ENCODE results near the gene UBAC2. TPM values are rescaled to one million over a fixed set of nuclear protein-coding genes. Genes with fewer than 3 reads are reported as not detected.

UBAC2 gene
- total and polyA plus RNA-seq, 2 donors (not counting 1 experiment from before 2014, with no cell fraction given), result 32.4 to 87.4 TPM

- Histone ChIP-seq H3K9me3 (ENCODE audit: control insufficient read depth, insufficient read depth, low read depth, low read length) (no peaks in the 10 kb centered on the region), H3K27me3 (ENCODE audit: control insufficient read depth, insufficient read depth, low read length) (no peaks in the 10 kb centered on the region), H3K9ac (ENCODE audit: insufficient read depth, low read length) (no peak overlapping the region), H3K27ac (ENCODE audit: insufficient read depth, low read length) (no peak overlapping the region), H3K79me2 (ENCODE audit: control insufficient read depth, insufficient read depth, low read length) (no peaks in the 10 kb centered on the region), H3K4me2 (ENCODE audit: extremely low read depth, insufficient read depth, low read length) (no peak overlapping the region), H4K20me1 (ENCODE audit: control insufficient read depth, extremely low read depth, insufficient read depth, low read length) (no peaks in the 10 kb centered on the region), H3K4me3 (replicated peaks in 1 of 4; ENCODE audit: control extremely low read depth in 1 of 4, insufficient read depth in 1 of 4, low read depth in 3 of 4, low read length in 4 of 4) (no peak overlapping the region), H3K36me3 (ENCODE audit: control insufficient read depth, insufficient read depth, low read length) (no peaks in the 10 kb centered on the region), H3K4me1 (ENCODE audit: control insufficient read depth, extremely low read depth, insufficient read depth, low read length) (no peaks in the 10 kb centered on the region), H2AFZ (ENCODE audit: low read length) (no peak overlapping the region)
- no peak for DNase-seq (ENCODE audit: low read depth in 2 of 2)
- TF ChIP-seq, protein P1, sequence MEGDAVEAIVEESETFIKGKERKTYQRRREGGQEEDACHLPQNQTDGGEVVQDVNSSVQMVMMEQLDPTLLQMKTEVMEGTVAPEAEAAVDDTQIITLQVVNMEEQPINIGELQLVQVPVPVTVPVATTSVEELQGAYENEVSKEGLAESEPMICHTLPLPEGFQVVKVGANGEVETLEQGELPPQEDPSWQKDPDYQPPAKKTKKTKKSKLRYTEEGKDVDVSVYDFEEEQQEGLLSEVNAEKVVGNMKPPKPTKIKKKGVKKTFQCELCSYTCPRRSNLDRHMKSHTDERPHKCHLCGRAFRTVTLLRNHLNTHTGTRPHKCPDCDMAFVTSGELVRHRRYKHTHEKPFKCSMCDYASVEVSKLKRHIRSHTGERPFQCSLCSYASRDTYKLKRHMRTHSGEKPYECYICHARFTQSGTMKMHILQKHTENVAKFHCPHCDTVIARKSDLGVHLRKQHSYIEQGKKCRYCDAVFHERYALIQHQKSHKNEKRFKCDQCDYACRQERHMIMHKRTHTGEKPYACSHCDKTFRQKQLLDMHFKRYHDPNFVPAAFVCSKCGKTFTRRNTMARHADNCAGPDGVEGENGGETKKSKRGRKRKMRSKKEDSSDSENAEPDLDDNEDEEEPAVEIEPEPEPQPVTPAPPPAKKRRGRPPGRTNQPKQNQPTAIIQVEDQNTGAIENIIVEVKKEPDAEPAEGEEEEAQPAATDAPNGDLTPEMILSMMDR (conservative IDR thresholded peaks at IDR 0.05 in 1 of 2, IDR thresholded peaks at IDR 0.05 in 1 of 2; ENCODE audit: low read depth in 1 of 2, low read length in 2 of 2), result no peak
- no peak for TF ChIP-seq EZH2 (IDR thresholded peaks at IDR 0.05; ENCODE audit: low read length, missing control alignments)
These were observed 144.7 kb downstream of the UBAC2 start for GRCh38 chr13:99345345-99345744.

DNA sequence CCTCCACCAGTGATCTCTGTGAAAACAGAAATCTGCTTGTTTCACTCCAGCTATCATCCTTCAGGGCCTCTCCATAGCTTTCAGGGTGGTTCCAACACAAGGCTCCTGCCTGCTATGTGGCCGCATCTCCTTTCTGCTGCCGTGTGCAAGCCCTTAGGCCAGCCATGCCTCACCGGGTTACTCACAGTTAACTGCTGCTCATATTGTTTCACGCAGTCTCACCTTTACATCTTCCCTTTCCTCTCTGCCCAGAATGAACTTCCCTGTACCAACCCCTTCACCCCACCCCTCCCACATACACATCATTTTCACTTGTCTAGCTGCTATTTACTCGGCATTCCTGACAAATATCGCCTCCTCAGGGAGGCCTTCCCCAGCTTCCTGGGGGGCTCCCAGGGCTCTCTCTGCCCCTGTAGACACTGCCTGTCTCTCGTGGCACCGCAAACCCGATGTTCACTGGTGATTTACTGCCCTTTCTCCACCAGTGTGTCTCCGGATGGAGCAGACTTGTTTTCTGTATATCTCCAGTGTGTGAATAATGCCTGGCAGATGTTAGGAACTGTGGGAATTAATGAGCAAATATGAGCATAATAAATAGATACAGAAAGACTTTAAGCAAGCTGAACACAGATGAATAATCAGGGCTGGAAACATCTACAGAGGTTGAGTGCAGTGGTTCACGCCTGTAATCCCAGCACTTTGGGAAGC is 145.8 kb downstream of the UBAC2 start:
- DNase-seq (ENCODE audit: low read depth in 2 of 2), result no peak
- H3K4me3 ChIP-seq (replicated peaks in 1 of 4; ENCODE audit: control extremely low read depth in 1 of 4, insufficient read depth in 1 of 4, low read depth in 3 of 4, low read length in 4 of 4), result no peak overlapping the region

DNA sequence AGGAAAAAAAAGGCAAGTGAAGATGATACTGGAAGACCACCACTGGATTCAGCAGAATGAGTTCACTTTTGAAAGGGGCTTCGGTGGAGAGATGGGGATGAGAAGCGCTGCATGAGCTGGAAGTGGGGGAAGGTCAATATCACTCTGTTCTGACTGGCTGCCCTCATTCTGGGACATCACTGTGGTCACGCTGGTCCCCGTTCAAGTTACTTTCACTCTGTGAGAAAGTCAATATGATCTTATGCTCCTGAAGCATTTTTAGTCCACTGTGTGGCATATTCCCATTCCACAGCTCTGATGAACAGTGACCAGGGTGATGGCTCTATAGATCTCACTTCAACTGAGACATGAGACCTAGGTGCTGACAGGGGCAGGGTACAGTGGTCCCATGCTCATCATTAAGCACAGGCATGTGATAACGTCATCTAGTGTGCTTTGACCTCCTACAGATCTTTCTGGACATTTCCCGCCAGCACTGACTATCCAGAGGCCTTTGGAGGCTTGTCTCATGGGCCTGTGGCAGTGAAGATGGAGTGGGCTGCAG is 146.8 kb downstream of the UBAC2 start:
- no peaks in the 10 kb centered on the region for H3K4me1 ChIP-seq (ENCODE audit: control insufficient read depth, extremely low read depth, insufficient read depth, low read length)
- no peak overlapping the region for H3K4me3 ChIP-seq (replicated peaks in 1 of 4; ENCODE audit: control extremely low read depth in 1 of 4, insufficient read depth in 1 of 4, low read depth in 3 of 4, low read length in 4 of 4)
- TF ChIP-seq EZH2 (IDR thresholded peaks at IDR 0.05; ENCODE audit: low read length, missing control alignments), result no peak
- TF ChIP-seq, protein P1 (conservative IDR thresholded peaks at IDR 0.05 in 1 of 2, IDR thresholded peaks at IDR 0.05 in 1 of 2; ENCODE audit: low read depth in 1 of 2, low read length in 2 of 2), result no peak
- no peaks in the 10 kb centered on the region for H3K36me3 ChIP-seq (ENCODE audit: control insufficient read depth, insufficient read depth, low read length)
- no peak overlapping the region for H2AFZ ChIP-seq (ENCODE audit: low read length)
- no peaks in the 10 kb centered on the region for H3K9me3 ChIP-seq (ENCODE audit: control insufficient read depth, insufficient read depth, low read depth, low read length)
- no peak overlapping the region for H3K4me2 ChIP-seq (ENCODE audit: extremely low read depth, insufficient read depth, low read length)
- H3K27ac ChIP-seq (ENCODE audit: insufficient read depth, low read length), result no peak overlapping the region
- H4K20me1 ChIP-seq (ENCODE audit: control insufficient read depth, extremely low read depth, insufficient read depth, low read length), result no peaks in the 10 kb centered on the region
- no peaks in the 10 kb centered on the region for H3K27me3 ChIP-seq (ENCODE audit: control insufficient read depth, insufficient read depth, low read length)
- H3K9ac ChIP-seq (ENCODE audit: insufficient read depth, low read length), result no peak overlapping the region
- H3K79me2 ChIP-seq (ENCODE audit: control insufficient read depth, insufficient read depth, low read length), result no peaks in the 10 kb centered on the region
- no peak for DNase-seq (ENCODE audit: low read depth in 2 of 2)

More for the DNA sequence above, 145.8 kb downstream of the UBAC2 start:
- H2AFZ ChIP-seq (ENCODE audit: low read length), result no peak overlapping the region
- H3K9ac ChIP-seq (ENCODE audit: insufficient read depth, low read length), result no peak overlapping the region
- no peaks in the 10 kb centered on the region for H3K9me3 ChIP-seq (ENCODE audit: control insufficient read depth, insufficient read depth, low read depth, low read length)
- H3K27ac ChIP-seq (ENCODE audit: insufficient read depth, low read length), result no peak overlapping the region
- H3K36me3 ChIP-seq (ENCODE audit: control insufficient read depth, insufficient read depth, low read length), result no peaks in the 10 kb centered on the region
- no peaks in the 10 kb centered on the region for H4K20me1 ChIP-seq (ENCODE audit: control insufficient read depth, extremely low read depth, insufficient read depth, low read length)
- H3K4me2 ChIP-seq (ENCODE audit: extremely low read depth, insufficient read depth, low read length), result no peak overlapping the region
- H3K27me3 ChIP-seq (ENCODE audit: control insufficient read depth, insufficient read depth, low read length), result no peaks in the 10 kb centered on the region
- no peaks in the 10 kb centered on the region for H3K4me1 ChIP-seq (ENCODE audit: control insufficient read depth, extremely low read depth, insufficient read depth, low read length)
- no peak for TF ChIP-seq EZH2 (IDR thresholded peaks at IDR 0.05; ENCODE audit: low read length, missing control alignments)
- TF ChIP-seq, protein P1 (conservative IDR thresholded peaks at IDR 0.05 in 1 of 2, IDR thresholded peaks at IDR 0.05 in 1 of 2; ENCODE audit: low read depth in 1 of 2, low read length in 2 of 2), result no peak
- H3K79me2 ChIP-seq (ENCODE audit: control insufficient read depth, insufficient read depth, low read length), result no peaks in the 10 kb centered on the region

Data from fibroblast of lung (primary cell).